Measurements from ENCODE around the gene DPYD.

The DPYD gene

GRCh38 chr1:97634758-97635157, 286.1 kb downstream of the DPYD start:
- Histone ChIP-seq H3K79me2 (ENCODE audit: insufficient read depth, low read length) (no peaks in the 10 kb centered on the region), H3K9ac (ENCODE audit: low read length) (no peak overlapping the region), H3K4me3 (ENCODE audit: low read depth, low read length, poor library complexity, severe bottlenecking) (no peak overlapping the region), H3F3A (ENCODE audit: insufficient read depth, low read length) (no peaks in the 10 kb centered on the region), H3K27ac (ENCODE audit: low read depth, low read length, poor library complexity, severe bottlenecking) (no peak overlapping the region), H2AFZ (ENCODE audit: low read length) (no peak overlapping the region), H3K9me2 (ENCODE audit: low read depth, low read length) (no peaks in the 10 kb centered on the region), H3K4me1 (ENCODE audit: insufficient read depth, low read length, severe bottlenecking) (peaks cover 12% of the 10 kb centered on the region), H4K20me1 (ENCODE audit: insufficient read depth, low read length) (no peaks in the 10 kb centered on the region), H3K36me3 (ENCODE audit: insufficient read depth, low read length) (no peaks in the 10 kb centered on the region), H3K9me3 (ENCODE audit: low read length) (no peaks in the 10 kb centered on the region), H3K27me3 (ENCODE audit: insufficient read depth, low read length) (no peaks in the 10 kb centered on the region), H3K4me2 (ENCODE audit: low read length) (no peak overlapping the region)
- no peak for TF ChIP-seq EZH2 (IDR thresholded peaks at IDR 0.05; ENCODE audit: borderline replicate concordance, low read length)
- TF ChIP-seq CTCF (IDR thresholded peaks at IDR 0.05; ENCODE audit: low read length): no peak

GRCh38 chr1:97632776-97633175, 288.1 kb downstream of the DPYD start:
- Histone ChIP-seq H3K27ac (ENCODE audit: low read depth, low read length, poor library complexity, severe bottlenecking) (no peak overlapping the region), H3K9me3 (ENCODE audit: low read length) (no peaks in the 10 kb centered on the region), H3K9ac (ENCODE audit: low read length) (no peak overlapping the region)

GRCh38 chr1:97632075-97632474, 288.8 kb downstream of the DPYD start:
- H4K20me1 ChIP-seq (ENCODE audit: insufficient read depth, low read length): no peaks in the 10 kb centered on the region
- no peaks in the 10 kb centered on the region for H3K9me2 ChIP-seq (ENCODE audit: low read depth, low read length)
- no peak overlapping the region for H3K9ac ChIP-seq (ENCODE audit: low read length)
- H3K79me2 ChIP-seq (ENCODE audit: insufficient read depth, low read length): no peaks in the 10 kb centered on the region
- no peak overlapping the region for H3K4me3 ChIP-seq (ENCODE audit: low read depth, low read length, poor library complexity, severe bottlenecking)
- no peak for TF ChIP-seq EZH2 (IDR thresholded peaks at IDR 0.05; ENCODE audit: borderline replicate concordance, low read length)
- no peaks in the 10 kb centered on the region for H3K36me3 ChIP-seq (ENCODE audit: insufficient read depth, low read length)
- H3K4me2 ChIP-seq (ENCODE audit: low read length): no peak overlapping the region
- H3K9me3 ChIP-seq (ENCODE audit: low read length): no peaks in the 10 kb centered on the region
- H3K27me3 ChIP-seq (ENCODE audit: insufficient read depth, low read length): no peaks in the 10 kb centered on the region
- no peak overlapping the region for H3K27ac ChIP-seq (ENCODE audit: low read depth, low read length, poor library complexity, severe bottlenecking)
- H2AFZ ChIP-seq (ENCODE audit: low read length): no peak overlapping the region
- peaks cover 12% of the 10 kb centered on the region for H3K4me1 ChIP-seq (ENCODE audit: insufficient read depth, low read length, severe bottlenecking)
- no peaks in the 10 kb centered on the region for H3F3A ChIP-seq (ENCODE audit: insufficient read depth, low read length)

More at GRCh38 chr1:97632776-97633175, 288.1 kb downstream of the DPYD start:
- Histone ChIP-seq H3K79me2 (ENCODE audit: insufficient read depth, low read length) (no peaks in the 10 kb centered on the region), H3K4me2 (ENCODE audit: low read length) (no peak overlapping the region), H3K4me1 (ENCODE audit: insufficient read depth, low read length, severe bottlenecking) (peaks cover 12% of the 10 kb centered on the region), H3F3A (ENCODE audit: insufficient read depth, low read length) (no peaks in the 10 kb centered on the region), H3K4me3 (ENCODE audit: low read depth, low read length, poor library complexity, severe bottlenecking) (no peak overlapping the region), H3K9me2 (ENCODE audit: low read depth, low read length) (no peaks in the 10 kb centered on the region), H3K36me3 (ENCODE audit: insufficient read depth, low read length) (no peaks in the 10 kb centered on the region), H4K20me1 (ENCODE audit: insufficient read depth, low read length) (no peaks in the 10 kb centered on the region), H3K27me3 (ENCODE audit: insufficient read depth, low read length) (no peaks in the 10 kb centered on the region), H2AFZ (ENCODE audit: low read length) (no peak overlapping the region)
- TF ChIP-seq CTCF (IDR thresholded peaks at IDR 0.05; ENCODE audit: low read length) (no peak), EZH2 (IDR thresholded peaks at IDR 0.05; ENCODE audit: borderline replicate concordance, low read length) (no peak)

GRCh38 chr1:97630948-97631347, 289.9 kb downstream of the DPYD start:
- Histone ChIP-seq H3K27me3 (ENCODE audit: insufficient read depth, low read length) (no peaks in the 10 kb centered on the region), H3K4me1 (ENCODE audit: insufficient read depth, low read length, severe bottlenecking) (peaks cover 12% of the 10 kb centered on the region), H3K36me3 (ENCODE audit: insufficient read depth, low read length) (no peaks in the 10 kb centered on the region), H3K9me2 (ENCODE audit: low read depth, low read length) (no peaks in the 10 kb centered on the region), H3K4me2 (ENCODE audit: low read length) (no peak overlapping the region; the same call in 1 of the 2 replicates), H3K27ac (ENCODE audit: low read depth, low read length, poor library complexity, severe bottlenecking) (no peak overlapping the region), H2AFZ (ENCODE audit: low read length) (no peak overlapping the region), H3F3A (ENCODE audit: insufficient read depth, low read length) (no peaks in the 10 kb centered on the region), H4K20me1 (ENCODE audit: insufficient read depth, low read length) (no peaks in the 10 kb centered on the region), H3K9ac (ENCODE audit: low read length) (no peak overlapping the region), H3K79me2 (ENCODE audit: insufficient read depth, low read length) (no peaks in the 10 kb centered on the region), H3K9me3 (ENCODE audit: low read length) (no peaks in the 10 kb centered on the region), H3K4me3 (ENCODE audit: low read depth, low read length, poor library complexity, severe bottlenecking) (no peak overlapping the region)
- TF ChIP-seq CTCF (IDR thresholded peaks at IDR 0.05; ENCODE audit: low read length): no peak

Measured in OCI-LY1 (cell line).